ENCODE results near the gene CREB3L4.

DNA sequence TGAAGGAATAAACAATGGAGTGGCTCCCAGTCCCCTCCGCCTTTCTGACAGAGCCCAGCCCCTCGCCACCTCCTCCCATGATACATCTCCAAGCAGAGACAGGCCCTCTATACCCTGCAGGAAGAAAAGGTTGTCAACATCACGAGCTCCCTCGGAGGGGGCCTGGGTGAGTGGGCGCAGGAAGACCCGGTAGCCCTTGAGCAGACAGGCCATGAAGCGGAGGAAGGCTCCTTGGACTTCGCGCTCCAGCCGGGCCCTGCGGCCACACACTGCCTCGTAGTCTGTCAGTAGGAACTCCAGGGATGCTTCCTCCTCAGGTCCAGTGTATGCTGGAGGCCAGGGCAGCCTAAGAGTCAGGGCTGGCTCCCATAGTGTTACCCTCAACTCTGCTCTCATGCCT is 28.2 kb upstream of the CREB3L4 start:
- TF ChIP-seq, protein P1, sequence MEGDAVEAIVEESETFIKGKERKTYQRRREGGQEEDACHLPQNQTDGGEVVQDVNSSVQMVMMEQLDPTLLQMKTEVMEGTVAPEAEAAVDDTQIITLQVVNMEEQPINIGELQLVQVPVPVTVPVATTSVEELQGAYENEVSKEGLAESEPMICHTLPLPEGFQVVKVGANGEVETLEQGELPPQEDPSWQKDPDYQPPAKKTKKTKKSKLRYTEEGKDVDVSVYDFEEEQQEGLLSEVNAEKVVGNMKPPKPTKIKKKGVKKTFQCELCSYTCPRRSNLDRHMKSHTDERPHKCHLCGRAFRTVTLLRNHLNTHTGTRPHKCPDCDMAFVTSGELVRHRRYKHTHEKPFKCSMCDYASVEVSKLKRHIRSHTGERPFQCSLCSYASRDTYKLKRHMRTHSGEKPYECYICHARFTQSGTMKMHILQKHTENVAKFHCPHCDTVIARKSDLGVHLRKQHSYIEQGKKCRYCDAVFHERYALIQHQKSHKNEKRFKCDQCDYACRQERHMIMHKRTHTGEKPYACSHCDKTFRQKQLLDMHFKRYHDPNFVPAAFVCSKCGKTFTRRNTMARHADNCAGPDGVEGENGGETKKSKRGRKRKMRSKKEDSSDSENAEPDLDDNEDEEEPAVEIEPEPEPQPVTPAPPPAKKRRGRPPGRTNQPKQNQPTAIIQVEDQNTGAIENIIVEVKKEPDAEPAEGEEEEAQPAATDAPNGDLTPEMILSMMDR (IDR thresholded peaks at IDR 0.05): no peak
- TF ChIP-seq POLR2AphosphoS5 (IDR thresholded peaks at IDR 0.05) (no peak), POLR2A (IDR thresholded peaks at IDR 0.05) (no peak)
